Stimulated activated CD4-positive, alpha-beta T cell treated with anti-CD3 and anti-CD28 coated beads, Interleukin-1b, Interleukin-23, amount 100 ng/mL, for 24 hours (primary cell): ENCODE data around the gene PNPLA2.

Experiments used
- DNase-seq, 4 experiments: peaks; one replicate each; pipeline ENCODE4 v3.0.0-alpha.2; 2020; ENCODE audit warnings: low read depth in 4 of 4, low spot score in 1 of 4

Gene PNPLA2

GRCh38 chr11:843086-843734 is 24.5 kb downstream of the PNPLA2 start:
- no peak for DNase-seq

- no peak for DNase-seq
Measured at GRCh38 chr11:843818-844692, 25.3 kb downstream of the PNPLA2 start.

GRCh38 chr11:844693-845644 is 26.3 kb downstream of the PNPLA2 start:
- DNase-seq = no peak

GRCh38 chr11:845872-846495 is 27.3 kb downstream of the PNPLA2 start:
- DNase-seq = no peak

- no peak for DNase-seq
Measured at GRCh38 chr11:846496-847098, 27.9 kb downstream of the PNPLA2 start.

GRCh38 chr11:847876-848275 is 29.2 kb downstream of the PNPLA2 start:
- DNase-seq = no peak

- peak; percentile 30 to 56 (median 46) for DNase-seq
Measured at GRCh38 chr11:848380-848931, 29.7 kb downstream of the PNPLA2 start.

- DNase-seq = peak in 2 of 4 experiments; percentile 24 to 30
Measured at GRCh38 chr11:849104-849824, 30.6 kb downstream of the PNPLA2 start.

GRCh38 chr11:849951-850774 is 31.4 kb downstream of the PNPLA2 start:
- DNase-seq = no peak

- no peak for DNase-seq
Measured at GRCh38 chr11:850775-851763, 32.4 kb downstream of the PNPLA2 start.

GRCh38 chr11:852762-853161 is 34.0 kb downstream of the PNPLA2 start:
- no peak for DNase-seq

GRCh38 chr11:853682-854448 is 35.2 kb downstream of the PNPLA2 start:
- DNase-seq = no peak

GRCh38 chr11:854601-855329 is 36.1 kb downstream of the PNPLA2 start:
- no peak for DNase-seq

GRCh38 chr11:855330-855674 is 36.6 kb downstream of the PNPLA2 start:
- DNase-seq = no peak

GRCh38 chr11:855796-856195 is 37.1 kb downstream of the PNPLA2 start:
- DNase-seq = no peak

- no peak for DNase-seq
Measured at GRCh38 chr11:856397-856796, 37.7 kb downstream of the PNPLA2 start.
